ENCODE results near the gene CD200.
"Not testable (repeated sequence)": the region's sequence is repeated elsewhere in the genome, so short reads cannot be mapped to it uniquely, and the experiment has no call there.

CD200 gene

GRCh38 chr3:112391648-112392047 is 58.7 kb downstream of the CD200 start:
- no peak for DNase-seq

- DNase-seq: no peak
Observed at GRCh38 chr3:112392393-112393359, 59.7 kb downstream of the CD200 start.

- no peak for DNase-seq
Observed at GRCh38 chr3:112393360-112393728, 60.4 kb downstream of the CD200 start.

GRCh38 chr3:112394003-112394640 is 61.2 kb downstream of the CD200 start:
- no peak for DNase-seq

GRCh38 chr3:112395181-112395895 is 62.4 kb downstream of the CD200 start:
- no peak for DNase-seq

- DNase-seq: no peak
Observed at GRCh38 chr3:112395896-112396290, 62.9 kb downstream of the CD200 start.

GRCh38 chr3:112397556-112397955 is 64.6 kb downstream of the CD200 start:
- no peak for DNase-seq

- no peak for DNase-seq
Observed at GRCh38 chr3:112399064-112399463, 66.1 kb downstream of the CD200 start.

- not testable (repeated sequence) for DNase-seq
Observed at GRCh38 chr3:112399554-112399953, 66.6 kb downstream of the CD200 start.

GRCh38 chr3:112400317-112400716 is 67.4 kb downstream of the CD200 start:
- not testable (repeated sequence) for DNase-seq

- no peak for DNase-seq
Observed at GRCh38 chr3:112401617-112402016, 68.7 kb downstream of the CD200 start.

GRCh38 chr3:112403103-112403502 is 70.1 kb downstream of the CD200 start:
- DNase-seq: no peak

GRCh38 chr3:112404924-112405549 is 72.1 kb downstream of the CD200 start:
- not testable (repeated sequence) for DNase-seq

- no peak for DNase-seq
Observed at GRCh38 chr3:112405845-112406244, 72.9 kb downstream of the CD200 start.

- no peak for DNase-seq
Observed at GRCh38 chr3:112407214-112407887, 74.4 kb downstream of the CD200 start.

GRCh38 chr3:112407888-112408702 is 75.1 kb downstream of the CD200 start:
- DNase-seq: no peak

GRCh38 chr3:112409041-112409440 is 76.1 kb downstream of the CD200 start:
- no peak for DNase-seq

- no peak for DNase-seq
Observed at GRCh38 chr3:112411425-112411824, 78.5 kb downstream of the CD200 start.
